Measurements from ENCODE around the gene MYADML2. TPM values are rescaled to one million over a fixed set of nuclear protein-coding genes. Genes with fewer than 3 reads are reported as not detected.
A peak's percentile ranks its signal among the peaks of the same experiment; 100 is the strongest.

Gene MYADML2
- total and polyA plus RNA-seq, 2 experiments from 2014 or later = 0.70 to 1.7 TPM

- no peak overlapping the region for H3K27ac Mint-ChIP-seq
Observed at GRCh38 chr17:81912441-81913309, 34.4 kb downstream of the MYADML2 start.

More at GRCh38 chr17:81912441-81913309, 34.4 kb downstream of the MYADML2 start:
- TF ChIP-seq ZNF462 (CRISPR knock-in tag; IDR thresholded peaks at IDR 0.05) = no peak
- TF ChIP-seq JUNB (IDR thresholded peaks at IDR 0.05; ENCODE audit: unreplicated experiment) = no peak
- no peak for TF ChIP-seq EZH2 (IDR thresholded peaks at IDR 0.05; ENCODE audit: low read depth, unreplicated experiment)
- TF ChIP-seq CREB1 (CRISPR knock-in tag; IDR thresholded peaks at IDR 0.05; ENCODE audit: low read depth) = no peak
- TF ChIP-seq CTCF (conservative IDR thresholded peaks at IDR 0.05; ENCODE audit: low read depth in 2 of 2) = no peak
- TF ChIP-seq POLR2AphosphoS5 (IDR thresholded peaks at IDR 0.05; ENCODE audit: low read depth) = no peak
- TF ChIP-seq ZNF114 (CRISPR knock-in tag; IDR thresholded peaks at IDR 0.05) = no peak
- no peak for TF ChIP-seq ZNF331 (CRISPR knock-in tag; IDR thresholded peaks at IDR 0.05; ENCODE audit: low read depth)
- no peak for TF ChIP-seq EZH2phosphoT487 (IDR thresholded peaks at IDR 0.05; ENCODE audit: unreplicated experiment)
- no peak for TF ChIP-seq NANOG (IDR thresholded peaks at IDR 0.05; ENCODE audit: borderline replicate concordance)
- no peak for TF ChIP-seq STAT1 (IDR thresholded peaks at IDR 0.05; ENCODE audit: unreplicated experiment)
- no peak for TF ChIP-seq ETS1 (IDR thresholded peaks at IDR 0.05)
- no peak for TF ChIP-seq REST (IDR thresholded peaks at IDR 0.05; ENCODE audit: unreplicated experiment)
- DNase-seq (ENCODE audit: low spot score) (no peak), ATAC-seq (no peak)
- Mint-ChIP-seq H3K4me1 (peaks cover 13% of the 10 kb centered on the region), H3K4me3 (peak overlapping the region; percentile 26; the same call in 1 of the 3 replicates), H3K36me3 (ENCODE audit: low read depth) (peaks cover 39% of the 10 kb centered on the region), H3K9me3 (no peaks in the 10 kb centered on the region), H3K27me3 (ENCODE audit: insufficient read depth, low read depth, poor library complexity) (peaks cover 22% of the 10 kb centered on the region)
- Histone ChIP-seq H3K27me3 (ENCODE audit: insufficient read depth) (no peaks in the 10 kb centered on the region), H3K27ac (ENCODE audit: low read depth) (peak overlapping the region; percentile 26; the same call in 1 of the 2 replicates), H3F3A (replicated peaks; ENCODE audit: low read depth) (peaks cover 37% of the 10 kb centered on the region), H3K4me3 (no peak overlapping the region), H3K4me1 (ENCODE audit: insufficient read depth) (peaks cover 17% of the 10 kb centered on the region), H3K4me2 (no peak overlapping the region), H3K36me3 (ENCODE audit: insufficient read depth) (peaks cover 6% of the 10 kb centered on the region; the same call in 1 of the 2 replicates), H4K20me1 (replicated peaks; ENCODE audit: insufficient read depth) (peaks cover 9% of the 10 kb centered on the region), H3K79me2 (replicated peaks; ENCODE audit: insufficient read depth) (peaks cover 19% of the 10 kb centered on the region), H3K9me2 (ENCODE audit: insufficient read depth) (no peaks in the 10 kb centered on the region), H2AFZ (no peak overlapping the region)

Measured in GM23338 (cell line).